Lung (tissue), 12 donors: Measurements from ENCODE around the gene DEPP1. TPM values are rescaled to one million over a fixed set of nuclear protein-coding genes. Genes with fewer than 3 reads are reported as not detected.

ENCODE experiments used
- ATAC-seq: fragments of 200-7000 bp; cut with Tn5 transposase; one replicate; pipeline ENCODE4 v1.9.1; 2020; ENCODE audit warnings: moderate number of reproducible peaks; ENCODE audit not compliant: insufficient read depth, low FRiP score
- DNase-seq, 3 donors: peaks; one replicate each; pipeline ENCODE4 v3.0.0-alpha.2; 2013 to 2017
- H3K27ac ChIP-seq, 2 donors: one replicate each; pipeline ENCODE4 v1.5.1; 2013; ENCODE audit warnings: mild to moderate bottlenecking in 2 of 2, moderate library complexity in 2 of 2, control low read depth in 1 of 2, inconsistent platforms in 1 of 2, low read depth in 1 of 2, low read length in 1 of 2
- H3K27me3 ChIP-seq, 3 donors: one replicate each; pipeline ENCODE4 v1.5.1; 2013; ENCODE audit warnings: low read length in 2 of 3; ENCODE audit not compliant: control insufficient read depth in 3 of 3, insufficient read depth in 3 of 3
- H3K36me3 ChIP-seq, 4 donors: one replicate each; pipeline ENCODE4 v1.5.1; 2013; ENCODE audit warnings: low read length in 4 of 4, mild to moderate bottlenecking in 1 of 4, moderate library complexity in 1 of 4; ENCODE audit not compliant: control insufficient read depth in 4 of 4, insufficient read depth in 4 of 4
- H3K4me1 ChIP-seq, 5 donors: one replicate each; pipeline ENCODE4 v1.5.1; 2013; ENCODE audit warnings: low read length in 5 of 5, mild to moderate bottlenecking in 2 of 5, moderate library complexity in 1 of 5; ENCODE audit not compliant: control insufficient read depth in 5 of 5, insufficient read depth in 5 of 5
- H3K4me3 ChIP-seq: one replicate; pipeline ENCODE4 v1.5.1; 2013; ENCODE audit warnings: mild to moderate bottlenecking, control low read depth, moderate library complexity
- H3K9ac ChIP-seq, 2 donors: one replicate each; pipeline ENCODE4 v1.5.1; 2013; ENCODE audit warnings: low read length in 2 of 2, control low read depth in 1 of 2; ENCODE audit not compliant: insufficient read depth in 1 of 2
- H3K9me3 ChIP-seq, 4 donors: one replicate each; pipeline ENCODE4 v1.5.1; 2013; ENCODE audit warnings: low read length in 3 of 4, mild to moderate bottlenecking in 1 of 4, moderate library complexity in 1 of 4; ENCODE audit not compliant: control insufficient read depth in 4 of 4, insufficient read depth in 3 of 4
- CTCF ChIP-seq: IDR thresholded peaks from 2 replicates; pipeline ENCODE4 v1.5.1; 2012; ENCODE audit warnings: mild to moderate bottlenecking; ENCODE audit errors: control extremely low read depth, extremely low read depth
- WGBS, 2 donors: extraction: QIAGEN DNeasy Blood & Tissue Kit; methylation state at CpG; one replicate each; pipeline ENCODE4 v1.1.7; 2013; 5-methylcytosine and 5-hydroxymethylcytosine counted together
- polyA plus RNA-seq, 2 donors: library from polyadenylated mRNA; stranded (reverse); fragments of 200-250 nt; gene quantifications; one replicate each; pipeline ENCODE4 v1.2.1, GENCODE V29; 2013
- total RNA-seq, 2 donors: library from RNA; depleted of rRNA in 1 of 2; stranded (reverse); fragments of >200 nt in 1 of 2; gene quantifications; one replicate each; pipeline ENCODE4 v1.2.1, GENCODE V29; 2014 to 2021
- donor health status: control.
- donor health status: control.
- donor health status: Bipolar disorder and iron deficiency.
- donor health status: healthy.
- donor health status: DM: yes; HTN: yes; CAD: no.

The DEPP1 gene
- total and polyA plus RNA-seq, 4 donors: 37.0 to 149 (median 70.1) TPM

DNA sequence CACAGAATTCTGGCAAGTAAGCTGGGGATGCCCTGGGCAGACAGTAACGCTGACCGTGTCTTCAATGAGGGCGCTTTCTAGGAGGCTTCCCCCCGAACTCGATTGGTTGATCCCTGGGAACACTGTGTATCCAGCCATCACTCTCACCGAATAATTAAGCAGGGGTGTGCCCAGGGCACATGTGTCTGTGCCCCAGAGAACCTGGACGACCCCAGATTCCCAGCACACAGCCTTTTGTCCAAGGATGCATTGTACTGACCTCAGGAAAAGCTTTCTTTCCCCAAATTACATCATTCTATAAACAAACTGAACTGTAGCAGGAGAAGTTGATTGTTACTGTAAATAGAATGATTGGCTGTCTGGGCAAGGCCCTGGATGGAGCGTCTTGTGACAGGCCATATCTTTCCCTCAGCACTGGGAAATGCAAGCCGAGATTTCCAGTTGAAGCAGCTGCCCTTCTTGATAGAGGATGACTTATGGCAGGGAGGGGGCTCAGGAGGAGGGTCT lies 6.6 kb upstream of the DEPP1 start:
- Histone ChIP-seq H3K9me3 (no peaks in the 10 kb centered on the region), H3K4me3 (no peak overlapping the region), H3K27me3 (no peaks in the 10 kb centered on the region), H3K9ac (no peak overlapping the region), H3K4me1 (peaks cover 4 to 44% (median 14%) of the 10 kb centered on the region in 5 donors), H3K36me3 (peaks cover 0 to 15% (median 0%) of the 10 kb centered on the region in 4 donors), H3K27ac (peak overlapping the region; percentile 39 to 75)
- TF ChIP-seq CTCF: no peak
- ATAC-seq (no peak), DNase-seq (peak in 2 of 3 donors; percentile 50 to 68)
- 58 to 77% methylated on average over 9 of the region's 9 CpGs for WGBS, 2 donors

- no peaks in the 10 kb centered on the region for H3K9me3 ChIP-seq
- WGBS, 2 donors: 81 to 87% methylated on average over 15 of the region's 15 CpGs
- peaks cover 5 to 48% (median 17%) of the 10 kb centered on the region in 5 donors for H3K4me1 ChIP-seq
- H3K36me3 ChIP-seq: peaks cover 0 to 14% (median 0%) of the 10 kb centered on the region in 4 donors
- ATAC-seq (no peak), DNase-seq (no peak)
- H3K9ac ChIP-seq: no peak overlapping the region
- no peak for TF ChIP-seq CTCF
- H3K27me3 ChIP-seq: no peaks in the 10 kb centered on the region
- no peak overlapping the region for H3K4me3 ChIP-seq
- H3K27ac ChIP-seq: peak overlapping the region; percentile 39 to 53
Observed at GRCh38 chr10:44984671-44985101, 6.1 kb upstream of the DEPP1 start.

DNA sequence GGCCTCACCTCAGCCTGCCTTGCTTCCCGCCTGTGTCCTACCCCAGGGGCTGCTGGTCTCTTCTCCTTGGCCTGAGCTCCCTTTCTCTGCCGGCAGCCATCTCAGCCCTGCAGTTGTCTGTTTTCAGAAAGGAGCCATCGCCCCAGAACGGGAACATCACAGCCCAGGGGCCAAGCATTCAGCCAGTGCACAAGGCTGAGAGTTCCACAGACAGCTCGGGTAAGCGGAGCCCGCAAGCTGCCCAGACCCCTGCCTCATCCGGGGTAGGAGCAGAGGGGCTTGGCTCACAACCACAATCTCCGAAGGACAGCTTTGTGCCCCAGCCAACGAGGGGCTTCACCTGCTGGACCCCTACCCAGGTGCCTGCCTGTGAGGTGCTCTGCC lies 5.3 kb upstream of the DEPP1 start:
- Histone ChIP-seq H3K36me3 (peaks cover 0 to 10% (median 0%) of the 10 kb centered on the region in 4 donors), H3K4me3 (no peak overlapping the region), H3K27ac (peak overlapping the region in 1 of 2 donors; percentile 53), H3K9ac (no peak overlapping the region), H3K27me3 (no peaks in the 10 kb centered on the region), H3K9me3 (no peaks in the 10 kb centered on the region), H3K4me1 (peaks cover 5 to 51% (median 24%) of the 10 kb centered on the region in 5 donors)
- WGBS, 2 donors: 87 to 88% methylated on average over 10 of the region's 10 CpGs
- DNase-seq (no peak), ATAC-seq (no peak)
- no peak for TF ChIP-seq CTCF
